Activated CD4-positive, CD25-positive, alpha-beta regulatory T cell (primary cell): ENCODE results near the gene SLC1A4.
"Not testable (repeated sequence)": the region's sequence is repeated elsewhere in the genome, so short reads cannot be mapped to it uniquely, and the experiment has no call there.

Experiments used
- DNase-seq, 4 experiments: peaks; one replicate each; lab custom pipeline; 2025; lab: John Stamatoyannopoulos, UW

Gene SLC1A4

DNA sequence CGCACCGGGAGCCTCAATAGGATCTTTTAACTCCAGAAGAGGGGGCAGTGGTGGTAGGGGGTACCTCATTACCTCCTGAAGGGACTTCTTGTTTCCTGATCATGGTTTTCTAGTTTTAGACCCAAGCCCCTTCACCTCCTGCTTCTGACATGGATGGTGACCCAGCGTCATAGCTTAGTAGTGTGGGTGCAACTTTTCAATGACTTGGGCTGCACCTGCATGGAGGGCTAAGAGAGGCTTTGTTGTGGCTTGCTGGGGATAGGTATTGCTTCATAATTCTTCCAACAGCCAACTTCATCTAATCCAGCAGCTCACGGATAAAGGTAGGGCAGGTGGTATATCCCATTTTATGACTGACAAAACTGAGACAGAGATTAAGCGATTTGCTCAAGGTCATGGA lies 3.0 kb downstream of the SLC1A4 start:
- no peak for DNase-seq

DNA sequence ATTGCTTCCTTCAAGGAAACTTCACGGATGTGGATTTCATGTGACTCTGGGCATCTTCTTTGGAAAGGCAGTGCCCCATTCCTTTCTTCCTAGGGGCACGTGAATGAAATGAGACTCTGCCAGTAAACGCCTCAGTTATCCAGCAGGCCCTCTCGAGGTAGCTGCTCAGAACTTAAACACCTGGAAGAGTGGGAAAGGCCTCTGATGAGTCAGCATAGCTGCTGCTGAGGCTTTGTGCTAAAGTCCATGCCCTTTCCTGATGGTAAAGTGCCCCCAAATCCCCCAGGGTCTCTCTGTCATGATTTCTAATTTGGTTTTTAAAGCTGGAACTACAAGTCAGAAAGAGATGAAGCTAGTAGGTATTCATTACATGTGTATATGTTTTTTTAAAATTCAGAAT lies 3.8 kb downstream of the SLC1A4 start:
- no peak for DNase-seq

DNA sequence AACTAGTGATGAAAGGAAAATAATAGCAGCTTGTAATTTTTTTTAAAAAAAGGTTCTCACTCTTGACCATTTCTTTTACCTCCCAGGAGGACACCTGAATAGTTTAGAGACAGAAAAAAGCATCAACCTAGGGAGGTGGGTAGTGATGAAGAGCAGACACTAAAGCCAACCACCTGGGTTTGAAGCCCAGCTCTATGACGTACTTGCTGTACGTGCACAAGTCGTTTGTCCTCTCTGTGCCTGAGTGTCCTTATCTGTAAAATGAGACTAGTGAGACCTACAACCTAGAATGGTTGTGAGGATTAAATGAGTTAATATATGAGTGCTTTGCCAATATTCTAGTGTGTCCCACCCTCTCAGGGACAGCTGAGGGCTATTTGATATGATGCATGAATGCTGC lies 5.8 kb downstream of the SLC1A4 start:
- no peak for DNase-seq

DNA sequence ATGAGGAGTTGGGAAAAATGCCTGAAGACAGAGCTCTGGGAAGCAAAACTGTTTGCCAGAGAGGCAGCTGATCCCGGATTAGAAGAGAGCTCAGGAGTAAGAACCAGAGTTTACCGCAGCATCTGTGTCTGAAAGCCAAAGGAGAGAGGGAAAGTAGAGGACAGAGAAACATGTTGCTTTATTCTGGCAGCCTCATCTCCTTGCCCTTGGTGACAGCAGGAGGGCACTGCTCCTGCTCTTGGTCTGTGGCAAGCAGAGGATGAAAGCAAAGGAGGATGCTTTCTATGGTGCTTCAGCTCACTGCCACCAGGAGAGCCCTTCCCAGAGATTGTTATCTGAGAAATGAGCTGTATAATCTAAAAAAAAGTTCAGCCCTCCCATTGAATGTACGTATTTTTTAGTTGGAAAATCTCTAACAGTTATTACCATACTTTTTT lies 7.7 kb downstream of the SLC1A4 start:
- DNase-seq: no peak

DNA sequence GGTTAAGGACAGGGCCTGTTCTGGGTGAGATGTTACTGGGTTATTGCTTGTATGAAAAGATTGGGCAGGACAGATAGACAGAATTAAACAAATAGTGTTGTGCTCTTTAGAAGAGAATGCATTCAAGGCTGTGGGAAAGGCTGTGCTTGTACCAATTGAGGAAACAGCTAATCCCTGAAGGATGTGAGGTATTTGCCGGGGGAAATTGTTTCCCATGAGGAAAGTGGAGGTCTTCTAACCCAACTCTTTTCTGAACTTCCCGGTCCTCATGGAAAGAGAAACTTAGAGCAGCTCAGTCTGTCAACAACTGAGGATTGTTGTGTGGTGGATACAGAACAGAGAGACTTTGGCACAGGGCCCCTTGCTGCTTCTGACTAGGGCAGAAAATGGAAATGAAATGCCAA lies 9.5 kb downstream of the SLC1A4 start:
- no peak for DNase-seq

DNA sequence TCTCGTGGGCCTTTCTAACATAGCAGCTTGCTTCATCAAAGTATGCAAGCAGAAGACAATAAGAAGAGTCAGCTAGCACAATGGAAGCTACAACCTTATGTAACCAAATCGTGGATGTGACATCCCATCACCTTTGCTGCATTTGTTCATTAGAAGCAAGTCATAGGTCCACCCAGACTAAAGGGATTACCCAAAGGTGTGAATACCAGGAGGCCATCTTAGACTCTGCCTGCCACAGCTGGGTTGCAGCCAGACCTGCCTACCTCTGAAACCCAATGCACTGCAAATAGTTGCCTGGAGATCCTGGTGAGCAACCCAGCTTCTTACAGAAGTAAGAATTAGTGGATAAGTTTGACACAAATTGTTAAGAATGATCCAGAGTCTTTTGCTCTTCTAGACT lies 10.6 kb downstream of the SLC1A4 start:
- DNase-seq: no peak

DNA sequence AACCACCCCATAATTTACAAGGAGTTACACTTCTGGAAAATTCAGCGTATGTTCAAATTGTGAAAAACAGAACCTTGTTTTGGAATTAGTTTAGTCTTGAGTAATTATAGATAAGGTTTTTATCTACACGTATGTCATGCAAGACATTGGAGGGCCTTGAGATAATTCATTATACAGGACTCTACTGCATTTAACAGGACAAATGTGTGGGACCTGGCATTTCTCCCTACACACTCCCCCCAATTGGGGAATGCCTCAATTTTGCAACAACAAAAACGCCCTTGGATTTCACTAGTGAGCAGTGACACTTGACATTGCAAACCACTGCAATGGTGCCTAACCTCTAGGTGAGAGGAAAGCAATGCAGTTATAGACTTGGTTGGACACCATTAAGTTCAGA lies 11.4 kb downstream of the SLC1A4 start:
- DNase-seq: no peak

DNA sequence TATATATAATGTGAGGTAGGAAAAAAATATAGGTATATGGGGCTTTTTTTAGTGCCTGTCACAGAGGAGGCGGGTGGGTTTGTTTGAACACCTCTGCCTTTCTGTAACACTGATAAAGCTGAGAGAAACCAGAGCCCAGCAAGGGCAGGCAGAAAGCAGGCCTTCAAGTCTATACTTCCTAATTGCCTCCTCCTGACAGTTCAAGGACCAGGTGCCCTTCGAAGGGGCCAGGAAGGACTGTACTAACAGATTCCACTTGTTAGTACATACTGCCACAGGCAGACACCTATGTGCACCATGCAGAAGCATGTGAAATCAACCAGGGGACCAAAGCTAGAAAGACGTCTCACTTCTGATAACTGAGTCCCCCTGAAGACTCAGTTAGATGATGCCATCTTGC lies 13.8 kb downstream of the SLC1A4 start:
- DNase-seq: no peak

DNA sequence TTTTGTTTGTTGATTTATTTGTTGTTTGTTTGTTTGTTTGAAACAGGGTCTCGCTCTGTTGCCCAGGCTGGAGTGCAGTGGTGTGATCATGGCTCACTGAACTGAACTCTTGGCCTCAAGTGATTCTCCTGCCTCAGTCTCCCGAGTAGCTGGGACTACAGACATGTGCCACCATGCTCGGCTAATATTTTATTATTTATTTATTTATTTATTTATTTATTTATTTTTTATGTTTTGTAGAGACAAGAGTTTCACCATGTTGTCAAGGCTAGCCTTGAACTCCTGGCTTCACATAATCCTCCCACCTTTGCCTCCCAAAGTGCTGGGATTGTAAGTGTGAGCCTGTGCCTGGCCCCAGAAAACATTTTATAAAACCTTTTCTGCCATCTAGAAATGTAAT lies 15.0 kb downstream of the SLC1A4 start:
- not testable (repeated sequence) for DNase-seq

DNA sequence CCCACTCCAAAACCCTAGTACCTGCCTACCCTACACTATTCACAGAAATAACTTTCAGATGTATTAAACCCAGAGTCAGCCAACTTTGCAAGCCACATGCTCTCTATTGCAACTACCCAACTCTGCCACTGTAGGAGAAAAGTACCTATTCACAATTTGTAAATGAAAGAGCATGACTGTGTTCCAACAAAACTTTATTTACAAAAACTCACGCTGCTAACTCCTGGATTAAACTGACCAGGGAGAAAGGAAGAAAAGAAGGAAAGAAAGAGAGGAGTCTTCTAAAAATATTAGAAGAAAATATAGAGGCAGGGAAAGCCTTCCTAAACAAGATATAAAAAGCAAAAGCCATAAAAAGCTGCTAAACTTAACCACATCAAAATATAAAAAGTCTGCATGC lies 24.6 kb downstream of the SLC1A4 start:
- DNase-seq: no peak

DNA sequence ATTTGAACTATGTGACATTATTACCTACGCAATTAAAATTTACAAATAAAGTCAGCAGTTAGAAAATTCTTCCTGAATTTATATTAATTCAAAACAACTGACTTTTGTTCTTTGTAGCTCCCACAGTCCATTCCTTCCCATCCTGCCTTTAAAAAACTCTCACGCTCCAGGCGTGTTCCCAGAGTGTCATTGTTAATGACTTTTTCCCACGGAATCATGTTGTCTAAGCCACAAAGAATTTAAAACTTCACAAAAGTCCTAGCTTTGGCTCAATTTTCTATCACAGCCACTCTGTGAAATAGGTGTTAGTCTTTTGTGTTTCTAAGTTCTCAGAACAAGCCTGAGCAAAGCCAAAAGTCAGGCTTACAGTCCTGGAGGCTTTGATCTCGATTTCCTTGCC lies 26.5 kb downstream of the SLC1A4 start:
- DNase-seq: no peak

DNA sequence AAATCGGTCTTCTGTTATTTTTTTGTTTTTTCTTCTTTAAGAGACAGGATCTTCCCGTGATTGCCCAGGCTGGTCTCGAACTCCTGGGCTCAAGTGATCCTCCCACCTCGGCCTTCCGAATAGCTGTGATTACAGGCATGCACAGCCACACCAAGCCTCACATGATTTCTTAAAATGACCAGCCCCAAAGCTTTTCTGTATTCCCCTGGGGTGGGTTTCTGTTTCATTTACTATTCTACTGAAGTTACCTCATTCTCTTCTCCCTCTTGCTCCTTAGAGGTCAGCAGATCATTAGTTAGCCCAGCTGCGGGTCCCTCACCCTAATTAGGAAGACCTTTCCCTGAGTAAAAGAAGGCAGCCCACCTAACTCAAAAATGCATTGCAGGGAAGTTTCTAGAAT lies 27.6 kb downstream of the SLC1A4 start:
- no peak for DNase-seq

DNA sequence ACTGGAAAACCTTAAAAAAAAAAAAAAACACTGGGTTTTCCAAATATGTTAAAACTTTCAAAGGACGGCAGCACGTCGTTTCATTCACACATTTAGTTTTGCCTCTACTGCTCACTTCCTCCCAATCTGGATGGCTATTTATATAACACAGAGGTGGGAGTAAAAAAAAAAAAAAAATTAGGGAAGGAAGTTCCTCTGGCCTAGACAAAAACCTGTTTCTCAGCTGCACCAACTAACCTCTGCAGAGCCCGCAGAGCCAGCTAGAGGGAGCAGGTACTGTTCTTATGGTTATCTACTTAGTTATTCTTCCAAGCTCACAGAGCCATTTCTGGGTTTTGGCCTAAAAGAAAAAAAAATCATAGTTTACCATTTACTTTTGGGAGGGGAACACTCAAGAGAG lies 28.1 kb downstream of the SLC1A4 start:
- no peak for DNase-seq

DNA sequence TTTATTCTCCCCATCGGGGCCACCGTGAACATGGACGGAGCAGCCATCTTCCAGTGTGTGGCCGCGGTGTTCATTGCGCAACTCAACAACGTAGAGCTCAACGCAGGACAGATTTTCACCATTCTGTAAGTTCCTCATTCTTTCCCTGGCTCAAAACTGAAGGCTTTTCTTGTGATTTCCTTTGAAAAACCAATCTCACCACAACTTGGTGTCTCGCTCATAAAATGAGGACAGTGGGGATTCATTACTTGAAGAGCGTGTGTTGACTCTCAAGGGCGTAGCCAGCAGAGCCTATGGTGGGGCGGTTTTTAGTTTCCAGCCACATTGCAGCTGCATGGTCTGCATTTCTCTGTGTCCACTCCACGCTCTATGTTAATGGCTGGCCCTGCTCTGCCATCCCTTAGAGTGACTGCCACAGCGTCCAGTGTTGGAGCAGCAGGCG lies 29.0 kb downstream of the SLC1A4 start:
- no peak for DNase-seq

DNA sequence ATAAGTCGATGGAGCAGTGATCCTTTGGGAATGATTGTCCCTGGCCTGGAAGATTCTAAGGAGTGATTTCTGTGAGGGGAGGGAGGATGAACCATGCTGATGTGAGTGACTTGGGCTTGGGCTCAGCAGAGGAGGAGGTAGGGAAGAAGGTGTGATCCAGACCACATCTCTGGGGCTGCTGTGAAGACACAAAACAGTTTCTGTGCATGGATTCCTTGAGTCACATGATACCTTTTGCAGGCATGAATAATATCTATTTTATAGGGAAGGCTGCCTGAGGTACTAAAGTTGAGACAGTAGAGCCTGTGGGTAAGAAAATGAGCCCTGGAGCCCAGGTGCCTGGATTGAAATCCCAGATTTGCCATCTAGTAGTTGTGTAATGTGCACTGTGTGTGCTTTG lies 29.8 kb downstream of the SLC1A4 start:
- DNase-seq: no peak

DNA sequence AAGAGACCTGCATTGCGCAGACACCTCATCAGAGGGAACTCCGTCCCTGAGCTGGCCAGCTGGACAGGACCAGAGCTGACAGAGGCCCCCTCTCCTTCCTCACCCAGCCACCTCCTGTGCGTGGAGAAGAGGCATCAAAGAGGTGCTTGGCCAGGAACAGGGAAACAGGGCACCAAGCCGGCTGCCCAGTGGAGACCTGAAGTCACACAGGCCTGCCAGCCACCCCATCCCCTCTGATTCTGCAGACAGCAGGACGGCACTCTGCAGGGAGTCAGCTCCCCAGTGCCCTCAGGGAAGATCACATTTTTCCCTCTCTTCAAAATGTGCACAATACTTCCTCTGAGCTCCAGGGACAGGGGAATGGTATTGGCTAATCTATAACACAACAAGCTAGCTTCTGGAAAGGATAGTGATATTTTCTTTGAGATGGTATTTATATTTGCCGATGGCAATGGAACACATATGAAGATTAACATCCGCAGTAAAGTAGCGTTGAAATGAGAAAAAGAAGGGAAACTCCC lies 30.5 kb downstream of the SLC1A4 start:
- DNase-seq: no peak

DNA sequence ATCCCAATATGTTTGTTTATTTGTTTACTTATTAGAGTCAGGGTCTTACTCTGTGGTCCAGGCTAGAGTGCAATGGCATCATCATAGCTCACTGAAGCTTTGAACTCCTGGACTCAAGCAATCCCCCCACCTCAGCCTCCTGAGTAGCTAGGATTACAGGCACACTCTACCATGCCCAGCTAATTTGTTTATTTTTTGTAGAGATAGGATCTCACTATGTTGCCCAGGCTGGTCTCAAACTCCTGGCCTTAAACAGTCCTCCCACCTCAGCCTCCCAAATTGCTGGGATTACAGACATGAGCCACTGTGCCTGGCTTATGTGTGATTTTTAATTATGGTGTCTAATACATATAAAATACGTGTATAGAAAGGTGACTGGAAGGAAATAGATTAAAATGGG lies 31.1 kb downstream of the SLC1A4 start:
- DNase-seq: not testable (repeated sequence)

DNA sequence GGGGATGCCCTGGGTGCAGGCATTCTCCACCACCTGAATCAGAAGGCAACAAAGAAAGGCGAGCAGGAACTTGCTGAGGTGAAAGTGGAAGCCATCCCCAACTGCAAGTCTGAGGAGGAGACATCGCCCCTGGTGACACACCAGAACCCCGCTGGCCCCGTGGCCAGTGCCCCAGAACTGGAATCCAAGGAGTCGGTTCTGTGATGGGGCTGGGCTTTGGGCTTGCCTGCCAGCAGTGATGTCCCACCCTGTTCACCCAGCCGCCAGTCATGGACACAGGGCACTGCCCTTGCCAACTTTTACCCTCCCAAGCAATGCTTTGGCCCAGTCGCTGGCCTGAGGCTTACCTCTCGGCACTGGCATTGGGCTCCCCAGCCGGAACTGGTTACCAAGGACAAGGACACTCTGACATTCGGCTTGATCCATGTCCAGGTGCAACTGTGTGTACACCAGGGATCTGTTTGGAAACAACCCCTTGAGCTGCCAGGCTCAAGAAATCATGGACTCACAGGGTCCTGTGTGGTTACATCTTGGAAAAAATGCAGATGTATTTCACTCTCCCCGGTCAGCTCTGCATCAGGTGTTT lies 31.8 kb downstream of the SLC1A4 start:
- DNase-seq: no peak

DNA sequence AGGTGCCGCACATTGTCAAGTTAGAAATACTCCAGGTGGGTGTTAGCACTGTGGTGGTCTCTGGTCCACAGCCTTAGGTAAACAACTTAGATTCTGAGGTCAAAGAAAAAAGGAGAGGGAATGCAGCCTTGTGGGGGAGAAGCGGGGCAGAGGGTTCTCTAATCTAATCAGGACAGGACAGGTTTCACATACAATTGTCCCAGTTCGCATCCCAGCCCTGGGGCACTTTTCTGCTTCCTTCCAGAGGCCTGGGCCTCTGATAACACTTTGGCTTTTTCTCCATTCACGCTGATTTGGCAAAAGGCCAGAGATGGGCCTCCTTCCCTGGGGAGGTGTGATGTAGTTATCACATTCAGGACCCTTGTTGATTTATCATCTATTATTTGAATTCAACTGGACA lies 32.5 kb downstream of the SLC1A4 start:
- no peak for DNase-seq

DNA sequence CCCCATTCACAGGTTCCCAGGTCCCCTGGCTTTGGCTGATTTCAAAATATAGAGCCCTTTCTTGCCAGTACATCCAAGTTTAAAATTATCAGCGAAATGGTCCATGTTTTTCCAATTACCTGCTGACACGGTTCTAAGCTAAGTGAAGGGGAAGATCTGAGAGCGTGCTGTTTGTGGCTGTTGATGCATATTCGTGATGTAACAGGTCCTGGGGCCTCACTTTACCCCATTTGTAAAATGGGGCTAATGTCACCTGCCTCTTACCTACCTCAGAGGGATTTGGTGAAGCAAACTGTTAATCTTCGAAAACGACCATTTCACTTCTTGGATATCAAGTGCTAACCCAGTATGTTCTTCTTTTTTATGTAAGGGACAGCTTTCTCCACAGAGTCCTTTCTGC lies 33.0 kb downstream of the SLC1A4 start:
- no peak for DNase-seq

DNA sequence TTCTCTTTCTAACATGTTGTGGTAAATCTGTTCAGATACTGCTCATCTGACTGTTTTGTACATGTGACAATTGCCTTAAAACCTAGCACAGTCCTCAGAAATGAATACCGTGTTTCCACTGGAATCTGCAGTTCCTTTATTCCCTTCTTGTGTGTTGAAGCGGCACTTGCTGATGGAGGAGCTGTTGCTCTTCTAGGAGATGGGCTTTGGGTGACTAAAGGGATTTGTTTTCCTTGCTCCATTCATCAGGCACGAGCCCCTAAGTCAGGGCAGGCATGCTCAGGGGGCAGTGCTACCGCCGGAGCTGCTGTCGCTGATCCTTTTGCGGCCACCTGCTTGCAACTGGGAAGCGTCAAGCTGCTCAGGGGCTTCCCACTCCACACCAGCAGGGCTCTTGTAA lies 34.5 kb downstream of the SLC1A4 start:
- no peak for DNase-seq

DNA sequence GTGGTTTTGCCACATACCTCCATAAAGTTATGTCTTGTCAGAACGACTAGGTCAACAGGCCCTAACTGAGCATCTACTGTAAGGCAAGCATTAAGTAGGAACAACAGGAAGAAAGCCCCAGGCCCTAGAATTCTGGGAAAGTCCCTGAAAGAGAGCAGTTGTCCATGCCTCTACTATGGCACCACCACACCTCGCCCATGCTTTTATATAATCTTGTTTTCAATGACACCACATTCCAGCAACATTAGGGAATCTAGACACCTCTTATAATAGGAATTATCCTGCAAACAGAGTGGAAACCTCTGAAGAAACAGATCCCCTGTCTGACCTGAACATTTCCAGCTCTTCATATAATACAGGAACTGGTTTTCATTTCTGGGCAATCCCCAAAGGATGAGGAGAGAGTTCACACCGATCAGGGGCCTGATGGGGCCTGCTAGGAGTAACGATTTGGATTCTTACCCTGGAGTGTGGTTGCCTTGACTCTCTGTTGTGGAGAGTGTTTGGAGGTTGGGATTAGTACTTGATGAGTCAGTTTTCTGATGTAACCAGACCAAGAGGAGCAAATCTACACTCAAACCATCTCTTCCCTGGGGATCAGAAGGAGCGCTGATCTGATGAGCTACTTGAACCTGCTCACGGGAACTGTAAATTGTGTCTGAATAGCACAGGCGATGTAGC lies 35.1 kb downstream of the SLC1A4 start:
- no peak for DNase-seq

DNA sequence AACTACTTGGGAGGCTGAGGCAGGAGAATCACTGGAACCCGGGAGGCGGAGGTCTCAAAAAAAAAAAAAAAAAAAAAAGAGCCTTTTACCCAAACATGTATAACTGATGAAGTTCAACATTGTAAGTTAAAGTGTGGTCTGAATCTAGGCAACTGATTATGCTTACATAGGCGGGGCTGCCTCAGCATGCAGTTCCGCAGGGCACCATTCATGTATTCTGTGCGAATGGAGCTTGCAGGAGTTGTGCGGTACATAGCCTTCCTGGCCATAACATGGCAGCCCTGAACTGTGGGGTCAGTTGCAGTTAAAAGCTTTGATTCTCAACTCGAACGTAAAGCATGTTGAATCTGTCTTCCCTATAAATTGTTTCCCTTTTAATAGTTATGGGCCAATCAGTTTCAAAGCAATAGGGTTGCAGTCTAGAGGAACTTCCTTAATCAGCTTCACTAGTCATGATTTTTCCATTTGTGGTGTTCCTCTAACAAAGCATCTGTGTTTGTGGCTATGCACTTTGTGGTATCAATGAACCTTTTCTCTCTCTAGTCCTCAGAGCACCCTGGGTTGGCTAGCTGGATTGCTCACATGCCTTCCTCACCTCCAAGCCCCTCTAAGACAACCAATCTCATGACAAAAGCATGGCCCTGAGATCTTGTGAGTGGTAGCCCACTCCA lies 36.4 kb downstream of the SLC1A4 start:
- no peak for DNase-seq
